ENCODE results near the gene AQP1. TPM values are rescaled to one million over a fixed set of nuclear protein-coding genes. Genes with fewer than 3 reads are reported as not detected.

Gene AQP1
- total and polyA plus RNA-seq, 2 of the 13 experiments (the other 11 are each of a cell fraction or from before 2014, with no cell fraction given) = not detected

DNA sequence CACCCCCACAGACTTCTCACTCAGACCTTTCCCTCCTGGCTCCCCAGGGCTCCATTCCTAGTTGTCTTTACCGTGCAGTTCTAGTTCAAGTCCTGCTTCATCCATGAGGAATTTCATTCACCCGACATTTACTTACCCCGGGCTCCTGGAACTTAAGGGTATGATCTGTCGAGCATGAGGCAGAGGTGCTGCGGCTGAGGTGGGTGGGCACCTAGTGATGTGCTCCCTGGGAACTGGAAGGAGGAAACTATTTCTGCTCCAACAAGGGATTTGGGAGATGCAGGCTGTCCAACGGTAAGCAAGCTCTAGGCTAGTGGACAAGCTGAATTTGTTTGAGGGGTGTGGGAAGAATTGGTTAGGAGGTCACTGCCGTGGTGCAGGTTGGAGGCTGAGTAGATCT, 30.2 kb upstream of the AQP1 start:
- H3K27ac ChIP-seq (ENCODE audit: extremely low read length, insufficient read depth, low read length) = no peak overlapping the region
- peaks cover 0 to 24% of the 10 kb centered on the region in 2 experiments; a peak in 2 of 5 replicates for H3K27me3 ChIP-seq (ENCODE audit: control insufficient read depth in 1 of 2, insufficient read depth in 2 of 2, low read length in 2 of 2)
- no peak for FAIRE-seq
- POLR2A ChIA-PET = no interaction called here
- intact Hi-C loops (cut with micrococcal nuclease; ENCODE audit: unreplicated experiment) (no loop called here), in situ Hi-C loops (cut with HindIII; ENCODE audit: extremely low pct_ligation_motif_present, low pct_unique_long_range_greater_than_20kb) (no loop called here)
- 36% methylated on average over 7 of the region's 7 CpGs for WGBS (ENCODE audit: low lambda C conversion rate)
- no peaks in the 10 kb centered on the region for H4K20me1 ChIP-seq (ENCODE audit: insufficient read depth, low read length)
- H3K36me3 ChIP-seq (replicated peaks in 1 of 2; ENCODE audit: control insufficient read depth in 1 of 2, insufficient read depth in 2 of 2, low read length in 2 of 2) = no peaks in the 10 kb centered on the region
- TF ChIP-seq ZNF550 (CRISPR knock-in tag; IDR thresholded peaks at IDR 0.05; ENCODE audit: borderline replicate concordance) = no peak
- TF ChIP-seq BHLHE40 (IDR thresholded peaks at IDR 0.05; ENCODE audit: low read length) = no peak
- no peak for TF ChIP-seq ZNF350 (CRISPR knock-in tag; IDR thresholded peaks at IDR 0.05; ENCODE audit: borderline replicate concordance, low read depth)
- TF ChIP-seq HNF4A (CRISPR knock-in tag; IDR thresholded peaks at IDR 0.05) = no peak
- TF ChIP-seq NONO (IDR thresholded peaks at IDR 0.05) = no peak
- TF ChIP-seq NONO (CRISPR knock-in tag; conservative IDR thresholded peaks at IDR 0.05) = no peak
- TF ChIP-seq, protein P1, sequence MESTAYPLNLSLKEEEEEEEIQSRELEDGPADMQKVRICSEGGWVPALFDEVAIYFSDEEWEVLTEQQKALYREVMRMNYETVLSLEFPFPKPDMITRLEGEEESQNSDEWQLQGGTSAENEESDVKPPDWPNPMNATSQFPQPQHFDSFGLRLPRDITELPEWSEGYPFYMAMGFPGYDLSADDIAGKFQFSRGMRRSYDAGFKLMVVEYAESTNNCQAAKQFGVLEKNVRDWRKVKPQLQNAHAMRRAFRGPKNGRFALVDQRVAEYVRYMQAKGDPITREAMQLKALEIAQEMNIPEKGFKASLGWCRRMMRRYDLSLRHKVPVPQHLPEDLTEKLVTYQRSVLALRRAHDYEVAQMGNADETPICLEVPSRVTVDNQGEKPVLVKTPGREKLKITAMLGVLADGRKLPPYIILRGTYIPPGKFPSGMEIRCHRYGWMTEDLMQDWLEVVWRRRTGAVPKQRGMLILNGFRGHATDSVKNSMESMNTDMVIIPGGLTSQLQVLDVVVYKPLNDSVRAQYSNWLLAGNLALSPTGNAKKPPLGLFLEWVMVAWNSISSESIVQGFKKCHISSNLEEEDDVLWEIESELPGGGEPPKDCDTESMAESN (CRISPR knock-in tag; conservative IDR thresholded peaks at IDR 0.05) = no peak
- TF ChIP-seq, protein P2, sequence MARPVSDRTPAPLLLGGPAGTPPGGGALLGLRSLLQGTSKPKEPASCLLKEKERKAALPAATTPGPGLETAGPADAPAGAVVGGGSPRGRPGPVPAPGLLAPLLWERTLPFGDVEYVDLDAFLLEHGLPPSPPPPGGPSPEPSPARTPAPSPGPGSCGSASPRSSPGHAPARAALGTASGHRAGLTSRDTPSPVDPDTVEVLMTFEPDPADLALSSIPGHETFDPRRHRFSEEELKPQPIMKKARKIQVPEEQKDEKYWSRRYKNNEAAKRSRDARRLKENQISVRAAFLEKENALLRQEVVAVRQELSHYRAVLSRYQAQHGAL (CRISPR knock-in tag; IDR thresholded peaks at IDR 0.05; ENCODE audit: not compliant biosample characterization) = no peak
- no peak for TF ChIP-seq NCOA1 (CRISPR knock-in tag; IDR thresholded peaks at IDR 0.05)
- no peak for TF ChIP-seq SMYD3 (CRISPR knock-in tag; IDR thresholded peaks at IDR 0.05)
- no peak for TF ChIP-seq ARNT (IDR thresholded peaks at IDR 0.05)
- TF ChIP-seq ZNF563 (CRISPR knock-in tag; IDR thresholded peaks at IDR 0.05) = no peak
- TF ChIP-seq NFYB (CRISPR knock-in tag; IDR thresholded peaks at IDR 0.05) = no peak
- TF ChIP-seq, protein P3, sequence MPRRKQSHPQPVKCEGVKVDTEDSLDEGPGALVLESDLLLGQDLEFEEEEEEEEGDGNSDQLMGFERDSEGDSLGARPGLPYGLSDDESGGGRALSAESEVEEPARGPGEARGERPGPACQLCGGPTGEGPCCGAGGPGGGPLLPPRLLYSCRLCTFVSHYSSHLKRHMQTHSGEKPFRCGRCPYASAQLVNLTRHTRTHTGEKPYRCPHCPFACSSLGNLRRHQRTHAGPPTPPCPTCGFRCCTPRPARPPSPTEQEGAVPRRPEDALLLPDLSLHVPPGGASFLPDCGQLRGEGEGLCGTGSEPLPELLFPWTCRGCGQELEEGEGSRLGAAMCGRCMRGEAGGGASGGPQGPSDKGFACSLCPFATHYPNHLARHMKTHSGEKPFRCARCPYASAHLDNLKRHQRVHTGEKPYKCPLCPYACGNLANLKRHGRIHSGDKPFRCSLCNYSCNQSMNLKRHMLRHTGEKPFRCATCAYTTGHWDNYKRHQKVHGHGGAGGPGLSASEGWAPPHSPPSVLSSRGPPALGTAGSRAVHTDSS (CRISPR knock-in tag; conservative IDR thresholded peaks at IDR 0.05) = no peak
- TF ChIP-seq, protein P4, sequence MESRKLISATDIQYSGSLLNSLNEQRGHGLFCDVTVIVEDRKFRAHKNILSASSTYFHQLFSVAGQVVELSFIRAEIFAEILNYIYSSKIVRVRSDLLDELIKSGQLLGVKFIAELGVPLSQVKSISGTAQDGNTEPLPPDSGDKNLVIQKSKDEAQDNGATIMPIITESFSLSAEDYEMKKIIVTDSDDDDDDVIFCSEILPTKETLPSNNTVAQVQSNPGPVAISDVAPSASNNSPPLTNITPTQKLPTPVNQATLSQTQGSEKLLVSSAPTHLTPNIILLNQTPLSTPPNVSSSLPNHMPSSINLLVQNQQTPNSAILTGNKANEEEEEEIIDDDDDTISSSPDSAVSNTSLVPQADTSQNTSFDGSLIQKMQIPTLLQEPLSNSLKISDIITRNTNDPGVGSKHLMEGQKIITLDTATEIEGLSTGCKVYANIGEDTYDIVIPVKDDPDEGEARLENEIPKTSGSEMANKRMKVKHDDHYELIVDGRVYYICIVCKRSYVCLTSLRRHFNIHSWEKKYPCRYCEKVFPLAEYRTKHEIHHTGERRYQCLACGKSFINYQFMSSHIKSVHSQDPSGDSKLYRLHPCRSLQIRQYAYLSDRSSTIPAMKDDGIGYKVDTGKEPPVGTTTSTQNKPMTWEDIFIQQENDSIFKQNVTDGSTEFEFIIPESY (CRISPR knock-in tag; IDR thresholded peaks at IDR 0.05) = no peak
- no peak for TF ChIP-seq HIVEP1 (CRISPR knock-in tag; IDR thresholded peaks at IDR 0.05)
- TF ChIP-seq HNRNPH1 (optimal IDR thresholded peaks at IDR 0.05; ENCODE audit: low read depth, low read length) = no peak
- no peak for TF ChIP-seq SAFB2 (CRISPR knock-in tag; IDR thresholded peaks at IDR 0.05; ENCODE audit: borderline replicate concordance, low read depth)
- H2AFZ ChIP-seq (ENCODE audit: low read length) = no peak overlapping the region
- BruUV-seq (replicated peaks) = no TSS peak
- CTCF ChIA-PET (ENCODE audit: low intra/inter-chr PET ratio, low total read pairs) = no interaction called here
- no peaks in the 10 kb centered on the region for H3K4me1 ChIP-seq (ENCODE audit: insufficient read depth, low read length)
- no peak overlapping the region for H3K9ac ChIP-seq (ENCODE audit: insufficient read depth, low read depth, low read length)
- no peaks in the 10 kb centered on the region for H3K9me3 ChIP-seq (ENCODE audit: low read length)
- no peak for DNase-seq (ENCODE audit: low spot score)
- no peaks in the 10 kb centered on the region for H3K79me2 ChIP-seq (ENCODE audit: insufficient read depth, low read length)
- H3K4me2 ChIP-seq (ENCODE audit: low read depth, low read length) = no peak overlapping the region
- no peak overlapping the region for H3K4me3 ChIP-seq (replicated peaks in 1 of 3; ENCODE audit: insufficient read depth in 1 of 3, low read depth in 2 of 3, low read length in 3 of 3)
- no peak for ATAC-seq
